GM19463 (cell line): ENCODE measurements around the gene ACKR1.

Source experiments
- ATAC-seq: cut with Tn5 transposase; IDR thresholded peaks from one replicate; pipeline ENCODE4 v1.9.1; 2021; ENCODE audit warnings: mild to moderate bottlenecking, moderate library complexity; ENCODE audit not compliant: unreplicated experiment

ACKR1 gene

GRCh38 chr1:159218649-159219636 is 14.3 kb downstream of the ACKR1 start:
- ATAC-seq, result no peak

GRCh38 chr1:159222075-159222865 is 17.6 kb downstream of the ACKR1 start:
- no peak for ATAC-seq

GRCh38 chr1:159223004-159223403 is 18.3 kb downstream of the ACKR1 start:
- no peak for ATAC-seq

- ATAC-seq, result no peak
These were observed 23.9 kb downstream of the ACKR1 start for GRCh38 chr1:159228554-159228953.

- no peak for ATAC-seq
These were observed 24.7 kb downstream of the ACKR1 start for GRCh38 chr1:159229260-159229885.

- no peak for ATAC-seq
These were observed 25.2 kb downstream of the ACKR1 start for GRCh38 chr1:159229896-159230295.

- ATAC-seq, result peak; percentile 77
These were observed 35.0 kb downstream of the ACKR1 start for GRCh38 chr1:159239551-159240220.

- ATAC-seq, result no peak
These were observed 42.6 kb downstream of the ACKR1 start for GRCh38 chr1:159247266-159247665.

GRCh38 chr1:159248311-159248710 is 43.6 kb downstream of the ACKR1 start:
- ATAC-seq, result no peak

- no peak for ATAC-seq
These were observed 46.1 kb downstream of the ACKR1 start for GRCh38 chr1:159250638-159251216.
